K562 (cell line): ENCODE data around the gene ASB4. TPM values are rescaled to one million over a fixed set of nuclear protein-coding genes. Genes with fewer than 3 reads are reported as not detected.

Source experiments
- ILK ChIP-seq: fragments of 450-650 bp; IDR thresholded peaks from 2 replicates; pipeline ENCODE4 v1.6.1; 2016; ENCODE audit warnings: missing genetic modification characterization, low read depth, mild to moderate bottlenecking, missing compliant biosample characterization, moderate library complexity, borderline replicate concordance
- ZNF197 ChIP-seq: fragments of 200-800 bp; sonication (Bioruptor generic); IDR thresholded peaks from 2 replicates; pipeline ENCODE4 v1.6.1; 2016; ENCODE audit warnings: low read depth, missing genetic modification characterization, missing compliant biosample characterization
- polyA plus RNA-seq, 8 experiments: library from polyadenylated mRNA; depleted of rRNA in 4 of 8; stranded (reverse) in 5 of 8; unstranded in 3 of 8; fragments of >200 nt; fragmentation: Nextera tagmentation in 2 of 8; fragmentation: Illumina TruSeq in 1 of 8; extraction: Ambion mirVana in 2 of 8; extraction: Trizol in 1 of 8; gene quantifications; 2 replicates each; pipeline versions ENCODE4 v1.2.1 to v1.2.3, GENCODE V29; 2011 to 2014; ENCODE audit warnings: inconsistent platforms in 1 of 8, missing spikeins in 1 of 8
- total RNA-seq, 7 experiments: library from RNA; depleted of rRNA in 6 of 7; stranded (reverse); fragments of >200 nt in 6 of 7; fragmentation: Illumina TruSeq in 2 of 7; extraction: Trizol in 2 of 7; gene quantifications; 2 replicates each; pipeline versions ENCODE4 v1.2.1 to v1.2.3, GENCODE V29; 2011 to 2021; ENCODE audit warnings: low replicate concordance in 1 of 7
- TF ChIP-seq, protein P1 (sequence below): fragments of 450-650 bp; IDR thresholded peaks from 2 replicates; pipeline ENCODE4 v1.6.1; 2016; ENCODE audit warnings: mild to moderate bottlenecking, moderate library complexity
- TF ChIP-seq, protein P2 (sequence below), 2 experiments: fragments of 450-650 bp in 1 of 2; sonication (generic) in 1 of 2; formaldehyde crosslinking in 1 of 2; IDR thresholded peaks; 2 replicates each; pipeline versions ENCODE4 v1.7.1 to v1.9.0; 2016 to 2022; ENCODE audit warnings: inconsistent platforms in 1 of 2, mild to moderate bottlenecking in 1 of 2, missing genetic modification reagents in 1 of 2

Gene ASB4
- total and polyA plus RNA-seq, 9 of the 15 experiments (the other 6 are each of a cell fraction or from before 2014, with no cell fraction given): 0.03 to 0.07 TPM; not detected in 7

DNA sequence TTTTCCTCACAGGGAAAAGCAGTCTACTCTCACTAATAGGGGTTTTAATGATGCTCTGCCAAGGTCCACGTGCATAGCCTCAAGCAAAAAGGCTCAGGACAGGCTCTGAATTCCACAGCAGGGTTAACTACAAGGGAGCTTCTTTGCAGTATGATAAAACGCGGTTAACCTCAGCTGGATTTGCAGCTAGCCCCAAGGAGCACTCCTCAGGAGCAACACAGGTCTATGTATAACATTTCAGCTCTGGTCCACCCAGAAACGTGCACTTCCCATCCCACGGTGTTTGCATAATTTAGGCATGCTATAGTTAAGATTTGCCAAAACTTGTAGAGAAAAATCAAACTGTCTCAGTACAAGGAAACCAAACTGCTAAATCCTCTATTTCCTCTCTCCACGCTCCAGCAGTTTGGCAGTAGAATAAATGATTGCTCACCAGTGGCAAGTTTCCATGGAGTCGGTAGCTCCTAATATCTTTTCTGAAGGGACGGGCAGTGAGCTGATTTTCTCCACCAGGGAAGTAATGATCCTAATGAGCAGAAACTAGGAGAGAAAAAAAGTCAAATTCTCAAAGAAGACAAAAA is 13.1 kb upstream of the ASB4 start (continued):
- TF ChIP-seq, protein P1, sequence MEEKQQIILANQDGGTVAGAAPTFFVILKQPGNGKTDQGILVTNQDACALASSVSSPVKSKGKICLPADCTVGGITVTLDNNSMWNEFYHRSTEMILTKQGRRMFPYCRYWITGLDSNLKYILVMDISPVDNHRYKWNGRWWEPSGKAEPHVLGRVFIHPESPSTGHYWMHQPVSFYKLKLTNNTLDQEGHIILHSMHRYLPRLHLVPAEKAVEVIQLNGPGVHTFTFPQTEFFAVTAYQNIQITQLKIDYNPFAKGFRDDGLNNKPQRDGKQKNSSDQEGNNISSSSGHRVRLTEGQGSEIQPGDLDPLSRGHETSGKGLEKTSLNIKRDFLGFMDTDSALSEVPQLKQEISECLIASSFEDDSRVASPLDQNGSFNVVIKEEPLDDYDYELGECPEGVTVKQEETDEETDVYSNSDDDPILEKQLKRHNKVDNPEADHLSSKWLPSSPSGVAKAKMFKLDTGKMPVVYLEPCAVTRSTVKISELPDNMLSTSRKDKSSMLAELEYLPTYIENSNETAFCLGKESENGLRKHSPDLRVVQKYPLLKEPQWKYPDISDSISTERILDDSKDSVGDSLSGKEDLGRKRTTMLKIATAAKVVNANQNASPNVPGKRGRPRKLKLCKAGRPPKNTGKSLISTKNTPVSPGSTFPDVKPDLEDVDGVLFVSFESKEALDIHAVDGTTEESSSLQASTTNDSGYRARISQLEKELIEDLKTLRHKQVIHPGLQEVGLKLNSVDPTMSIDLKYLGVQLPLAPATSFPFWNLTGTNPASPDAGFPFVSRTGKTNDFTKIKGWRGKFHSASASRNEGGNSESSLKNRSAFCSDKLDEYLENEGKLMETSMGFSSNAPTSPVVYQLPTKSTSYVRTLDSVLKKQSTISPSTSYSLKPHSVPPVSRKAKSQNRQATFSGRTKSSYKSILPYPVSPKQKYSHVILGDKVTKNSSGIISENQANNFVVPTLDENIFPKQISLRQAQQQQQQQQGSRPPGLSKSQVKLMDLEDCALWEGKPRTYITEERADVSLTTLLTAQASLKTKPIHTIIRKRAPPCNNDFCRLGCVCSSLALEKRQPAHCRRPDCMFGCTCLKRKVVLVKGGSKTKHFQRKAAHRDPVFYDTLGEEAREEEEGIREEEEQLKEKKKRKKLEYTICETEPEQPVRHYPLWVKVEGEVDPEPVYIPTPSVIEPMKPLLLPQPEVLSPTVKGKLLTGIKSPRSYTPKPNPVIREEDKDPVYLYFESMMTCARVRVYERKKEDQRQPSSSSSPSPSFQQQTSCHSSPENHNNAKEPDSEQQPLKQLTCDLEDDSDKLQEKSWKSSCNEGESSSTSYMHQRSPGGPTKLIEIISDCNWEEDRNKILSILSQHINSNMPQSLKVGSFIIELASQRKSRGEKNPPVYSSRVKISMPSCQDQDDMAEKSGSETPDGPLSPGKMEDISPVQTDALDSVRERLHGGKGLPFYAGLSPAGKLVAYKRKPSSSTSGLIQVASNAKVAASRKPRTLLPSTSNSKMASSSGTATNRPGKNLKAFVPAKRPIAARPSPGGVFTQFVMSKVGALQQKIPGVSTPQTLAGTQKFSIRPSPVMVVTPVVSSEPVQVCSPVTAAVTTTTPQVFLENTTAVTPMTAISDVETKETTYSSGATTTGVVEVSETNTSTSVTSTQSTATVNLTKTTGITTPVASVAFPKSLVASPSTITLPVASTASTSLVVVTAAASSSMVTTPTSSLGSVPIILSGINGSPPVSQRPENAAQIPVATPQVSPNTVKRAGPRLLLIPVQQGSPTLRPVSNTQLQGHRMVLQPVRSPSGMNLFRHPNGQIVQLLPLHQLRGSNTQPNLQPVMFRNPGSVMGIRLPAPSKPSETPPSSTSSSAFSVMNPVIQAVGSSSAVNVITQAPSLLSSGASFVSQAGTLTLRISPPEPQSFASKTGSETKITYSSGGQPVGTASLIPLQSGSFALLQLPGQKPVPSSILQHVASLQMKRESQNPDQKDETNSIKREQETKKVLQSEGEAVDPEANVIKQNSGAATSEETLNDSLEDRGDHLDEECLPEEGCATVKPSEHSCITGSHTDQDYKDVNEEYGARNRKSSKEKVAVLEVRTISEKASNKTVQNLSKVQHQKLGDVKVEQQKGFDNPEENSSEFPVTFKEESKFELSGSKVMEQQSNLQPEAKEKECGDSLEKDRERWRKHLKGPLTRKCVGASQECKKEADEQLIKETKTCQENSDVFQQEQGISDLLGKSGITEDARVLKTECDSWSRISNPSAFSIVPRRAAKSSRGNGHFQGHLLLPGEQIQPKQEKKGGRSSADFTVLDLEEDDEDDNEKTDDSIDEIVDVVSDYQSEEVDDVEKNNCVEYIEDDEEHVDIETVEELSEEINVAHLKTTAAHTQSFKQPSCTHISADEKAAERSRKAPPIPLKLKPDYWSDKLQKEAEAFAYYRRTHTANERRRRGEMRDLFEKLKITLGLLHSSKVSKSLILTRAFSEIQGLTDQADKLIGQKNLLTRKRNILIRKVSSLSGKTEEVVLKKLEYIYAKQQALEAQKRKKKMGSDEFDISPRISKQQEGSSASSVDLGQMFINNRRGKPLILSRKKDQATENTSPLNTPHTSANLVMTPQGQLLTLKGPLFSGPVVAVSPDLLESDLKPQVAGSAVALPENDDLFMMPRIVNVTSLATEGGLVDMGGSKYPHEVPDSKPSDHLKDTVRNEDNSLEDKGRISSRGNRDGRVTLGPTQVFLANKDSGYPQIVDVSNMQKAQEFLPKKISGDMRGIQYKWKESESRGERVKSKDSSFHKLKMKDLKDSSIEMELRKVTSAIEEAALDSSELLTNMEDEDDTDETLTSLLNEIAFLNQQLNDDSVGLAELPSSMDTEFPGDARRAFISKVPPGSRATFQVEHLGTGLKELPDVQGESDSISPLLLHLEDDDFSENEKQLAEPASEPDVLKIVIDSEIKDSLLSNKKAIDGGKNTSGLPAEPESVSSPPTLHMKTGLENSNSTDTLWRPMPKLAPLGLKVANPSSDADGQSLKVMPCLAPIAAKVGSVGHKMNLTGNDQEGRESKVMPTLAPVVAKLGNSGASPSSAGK: no peak
- TF ChIP-seq, protein P2, sequence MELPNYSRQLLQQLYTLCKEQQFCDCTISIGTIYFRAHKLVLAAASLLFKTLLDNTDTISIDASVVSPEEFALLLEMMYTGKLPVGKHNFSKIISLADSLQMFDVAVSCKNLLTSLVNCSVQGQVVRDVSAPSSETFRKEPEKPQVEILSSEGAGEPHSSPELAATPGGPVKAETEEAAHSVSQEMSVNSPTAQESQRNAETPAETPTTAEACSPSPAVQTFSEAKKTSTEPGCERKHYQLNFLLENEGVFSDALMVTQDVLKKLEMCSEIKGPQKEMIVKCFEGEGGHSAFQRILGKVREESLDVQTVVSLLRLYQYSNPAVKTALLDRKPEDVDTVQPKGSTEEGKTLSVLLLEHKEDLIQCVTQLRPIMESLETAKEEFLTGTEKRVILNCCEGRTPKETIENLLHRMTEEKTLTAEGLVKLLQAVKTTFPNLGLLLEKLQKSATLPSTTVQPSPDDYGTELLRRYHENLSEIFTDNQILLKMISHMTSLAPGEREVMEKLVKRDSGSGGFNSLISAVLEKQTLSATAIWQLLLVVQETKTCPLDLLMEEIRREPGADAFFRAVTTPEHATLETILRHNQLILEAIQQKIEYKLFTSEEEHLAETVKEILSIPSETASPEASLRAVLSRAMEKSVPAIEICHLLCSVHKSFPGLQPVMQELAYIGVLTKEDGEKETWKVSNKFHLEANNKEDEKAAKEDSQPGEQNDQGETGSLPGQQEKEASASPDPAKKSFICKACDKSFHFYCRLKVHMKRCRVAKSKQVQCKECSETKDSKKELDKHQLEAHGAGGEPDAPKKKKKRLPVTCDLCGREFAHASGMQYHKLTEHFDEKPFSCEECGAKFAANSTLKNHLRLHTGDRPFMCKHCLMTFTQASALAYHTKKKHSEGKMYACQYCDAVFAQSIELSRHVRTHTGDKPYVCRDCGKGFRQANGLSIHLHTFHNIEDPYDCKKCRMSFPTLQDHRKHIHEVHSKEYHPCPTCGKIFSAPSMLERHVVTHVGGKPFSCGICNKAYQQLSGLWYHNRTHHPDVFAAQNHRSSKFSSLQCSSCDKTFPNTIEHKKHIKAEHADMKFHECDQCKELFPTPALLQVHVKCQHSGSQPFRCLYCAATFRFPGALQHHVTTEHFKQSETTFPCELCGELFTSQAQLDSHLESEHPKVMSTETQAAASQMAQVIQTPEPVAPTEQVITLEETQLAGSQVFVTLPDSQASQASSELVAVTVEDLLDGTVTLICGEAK (IDR thresholded peaks at IDR 0.05): no peak
- TF ChIP-seq, protein P2 (CRISPR knock-in tag; IDR thresholded peaks at IDR 0.05): no peak
- TF ChIP-seq ILK (tag): no peak
- no peak for TF ChIP-seq ZNF197 (CRISPR knock-in tag)
